ENCODE measurements around the gene ZNF746. TPM values are rescaled to one million over a fixed set of nuclear protein-coding genes. Genes with fewer than 3 reads are reported as not detected.
"Not testable (repeated sequence)": the region's sequence is repeated elsewhere in the genome, so short reads cannot be mapped to it uniquely, and the experiment has no call there.

ZNF746 gene
- total RNA-seq, 1 experiment from 2014 or later, result 19.8 TPM

- no peak for DNase-seq (ENCODE audit: low read depth, low spot score)
- in situ Hi-C loops (cut with HindIII; ENCODE audit: low pct_unique_long_range_greater_than_20kb, low sequenced_read_pairs), result no loop called here
Observed at GRCh38 chr7:149448961-149449360, 48.6 kb downstream of the ZNF746 start.

- in situ Hi-C loops (cut with HindIII; ENCODE audit: low pct_unique_long_range_greater_than_20kb, low sequenced_read_pairs); DNase-seq (ENCODE audit: low read depth, low spot score): not testable (repeated sequence)
Observed at GRCh38 chr7:149446026-149446425, 51.6 kb downstream of the ZNF746 start.

- in situ Hi-C loops (cut with HindIII; ENCODE audit: low pct_unique_long_range_greater_than_20kb, low sequenced_read_pairs), result no loop called here
- DNase-seq (ENCODE audit: low read depth, low spot score), result no peak
Observed at GRCh38 chr7:149444287-149444686, 53.3 kb downstream of the ZNF746 start.

- in situ Hi-C loops (cut with HindIII; ENCODE audit: low pct_unique_long_range_greater_than_20kb, low sequenced_read_pairs), result no loop called here
- DNase-seq (ENCODE audit: low read depth, low spot score), result no peak
Observed at GRCh38 chr7:149443523-149443922, 54.1 kb downstream of the ZNF746 start.

- in situ Hi-C loops (cut with HindIII; ENCODE audit: low pct_unique_long_range_greater_than_20kb, low sequenced_read_pairs), result no loop called here
- no peak for DNase-seq (ENCODE audit: low read depth, low spot score)
Observed at GRCh38 chr7:149442924-149443323, 54.7 kb downstream of the ZNF746 start.

GRCh38 chr7:149440222-149440621 is 57.4 kb downstream of the ZNF746 start:
- no peak for DNase-seq (ENCODE audit: low read depth, low spot score)
- in situ Hi-C loops (cut with HindIII; ENCODE audit: low pct_unique_long_range_greater_than_20kb, low sequenced_read_pairs), result no loop called here

GRCh38 chr7:149436358-149436757 is 61.3 kb downstream of the ZNF746 start:
- in situ Hi-C loops (cut with HindIII; ENCODE audit: low pct_unique_long_range_greater_than_20kb, low sequenced_read_pairs), result no loop called here
- DNase-seq (ENCODE audit: low read depth, low spot score), result no peak

GRCh38 chr7:149433124-149433523 is 64.5 kb downstream of the ZNF746 start:
- no peak for DNase-seq (ENCODE audit: low read depth, low spot score)
- in situ Hi-C loops (cut with HindIII; ENCODE audit: low pct_unique_long_range_greater_than_20kb, low sequenced_read_pairs), result no loop called here

- in situ Hi-C loops (cut with HindIII; ENCODE audit: low pct_unique_long_range_greater_than_20kb, low sequenced_read_pairs), result no loop called here
- no peak for DNase-seq (ENCODE audit: low read depth, low spot score)
Observed at GRCh38 chr7:149432121-149432691, 65.4 kb downstream of the ZNF746 start.

GRCh38 chr7:149431486-149432120 is 66.0 kb downstream of the ZNF746 start:
- in situ Hi-C loops (cut with HindIII; ENCODE audit: low pct_unique_long_range_greater_than_20kb, low sequenced_read_pairs), result no loop called here
- no peak for DNase-seq (ENCODE audit: low read depth, low spot score)

GRCh38 chr7:149430192-149430591 is 67.4 kb downstream of the ZNF746 start:
- in situ Hi-C loops (cut with HindIII; ENCODE audit: low pct_unique_long_range_greater_than_20kb, low sequenced_read_pairs), result no loop called here
- DNase-seq (ENCODE audit: low read depth, low spot score), result no peak

GRCh38 chr7:149427893-149428292 is 69.7 kb downstream of the ZNF746 start:
- DNase-seq (ENCODE audit: low read depth, low spot score), result no peak
- in situ Hi-C loops (cut with HindIII; ENCODE audit: low pct_unique_long_range_greater_than_20kb, low sequenced_read_pairs), result no loop called here

GRCh38 chr7:149427096-149427680 is 70.4 kb downstream of the ZNF746 start:
- in situ Hi-C loops (cut with HindIII; ENCODE audit: low pct_unique_long_range_greater_than_20kb, low sequenced_read_pairs), result no loop called here
- DNase-seq (ENCODE audit: low read depth, low spot score), result no peak

- no peak for DNase-seq (ENCODE audit: low read depth, low spot score)
- in situ Hi-C loops (cut with HindIII; ENCODE audit: low pct_unique_long_range_greater_than_20kb, low sequenced_read_pairs), result no loop called here
Observed at GRCh38 chr7:149423449-149424110, 74.0 kb downstream of the ZNF746 start.

- no peak for DNase-seq (ENCODE audit: low read depth, low spot score)
- in situ Hi-C loops (cut with HindIII; ENCODE audit: low pct_unique_long_range_greater_than_20kb, low sequenced_read_pairs), result no loop called here
Observed at GRCh38 chr7:149422914-149423301, 74.7 kb downstream of the ZNF746 start.
